Measurements from ENCODE around the gene TBC1D19. TPM values are rescaled to one million over a fixed set of nuclear protein-coding genes. Genes with fewer than 3 reads are reported as not detected.

The TBC1D19 gene
- total and polyA plus RNA-seq, 9 of the 15 experiments (the other 6 are each of a cell fraction or from before 2014, with no cell fraction given): 0.73 to 5.6 (median 3.7) TPM

- TF ChIP-seq REST (IDR thresholded peaks at IDR 0.05; ENCODE audit: borderline replicate concordance): peak; percentile 27; the same call in 1 of the 2 replicates
- TF ChIP-seq REST (CRISPR knock-in tag; IDR thresholded peaks at IDR 0.05; ENCODE audit: low read depth): no peak
- no peak for TF ChIP-seq ZNF551 (CRISPR knock-in tag; IDR thresholded peaks at IDR 0.05)
- TF ChIP-seq ZEB2 (IDR thresholded peaks at IDR 0.05): peak; percentile 71; the same call in 1 of the 2 replicates
- TF ChIP-seq RNF219 (CRISPR knock-in tag; IDR thresholded peaks at IDR 0.05): no peak
- peak; percentile 67 for TF ChIP-seq ATF3 (IDR thresholded peaks at IDR 0.05)
- no peak for TF ChIP-seq ATF3 (CRISPR knock-in tag; conservative IDR thresholded peaks at IDR 0.05)
- peak; percentile 65; the same call in 1 of the 2 replicates for TF ChIP-seq CTBP1 (IDR thresholded peaks at IDR 0.05; ENCODE audit: borderline replicate concordance)
- TF ChIP-seq KLF6 (CRISPR knock-in tag; IDR thresholded peaks at IDR 0.05; ENCODE audit: borderline replicate concordance): no peak
- TF ChIP-seq ELF4 (CRISPR knock-in tag; IDR thresholded peaks at IDR 0.05): no peak
- no peak for TF ChIP-seq POLR2B (IDR thresholded peaks at IDR 0.05; ENCODE audit: low read depth, partially characterized antibody)
- no peak for TF ChIP-seq HDAC2 (IDR thresholded peaks at IDR 0.05)
- peak; percentile 91 for TF ChIP-seq TFAP4 (CRISPR knock-in tag; IDR thresholded peaks at IDR 0.05; ENCODE audit: borderline replicate concordance)
- no peak for TF ChIP-seq HDAC8 (tag; IDR thresholded peaks at IDR 0.05)
- no peak for TF ChIP-seq KLF16 (IDR thresholded peaks at IDR 0.05)
Observed at GRCh38 chr4:26787461-26788340, 203.8 kb downstream of the TBC1D19 start (continued).
